CMK (cell line): ENCODE measurements around the gene ISCA2.
"Not testable (repeated sequence)": the region's sequence is repeated elsewhere in the genome, so short reads cannot be mapped to it uniquely, and the experiment has no call there.

Experiments used
- DNase-seq: peaks from one replicate; pipeline ENCODE4 v3.0.0-alpha.2; 2010; ENCODE audit warnings: low read depth

ISCA2 gene

GRCh38 chr14:74493343-74494261 lies at the start of gene ISCA2:
Gene ISCA2 (plus strand): TSS chr14:74493765. CDS start chr14:74493775, 10 bp downstream.
- DNase-seq = peak; percentile 94

- DNase-seq = no peak
Measured at GRCh38 chr14:74444866-74445265, 48.7 kb upstream of the ISCA2 start.

GRCh38 chr14:74454397-74454796 lies 39.2 kb upstream of the ISCA2 start:
- not testable (repeated sequence) for DNase-seq

GRCh38 chr14:74456684-74457564 lies 36.6 kb upstream of the ISCA2 start:
- no peak for DNase-seq

- DNase-seq = no peak
Measured at GRCh38 chr14:74457565-74457895, 36.0 kb upstream of the ISCA2 start.

- no peak for DNase-seq
Measured at GRCh38 chr14:74459289-74459946, 34.1 kb upstream of the ISCA2 start.

- no peak for DNase-seq
Measured at GRCh38 chr14:74459976-74460375, 33.6 kb upstream of the ISCA2 start.

- DNase-seq = no peak
Measured at GRCh38 chr14:74462993-74463392, 30.6 kb upstream of the ISCA2 start.

- no peak for DNase-seq
Measured at GRCh38 chr14:74463697-74464096, 29.9 kb upstream of the ISCA2 start.

- DNase-seq = no peak
Measured at GRCh38 chr14:74464785-74465184, 28.8 kb upstream of the ISCA2 start.

GRCh38 chr14:74465335-74465734 lies 28.2 kb upstream of the ISCA2 start:
- DNase-seq = no peak

GRCh38 chr14:74468513-74468912 lies 25.1 kb upstream of the ISCA2 start:
- DNase-seq = no peak

- DNase-seq = no peak
Measured at GRCh38 chr14:74469548-74470518, 23.7 kb upstream of the ISCA2 start.

GRCh38 chr14:74472601-74473000 lies 21.0 kb upstream of the ISCA2 start:
- no peak for DNase-seq

- DNase-seq = no peak
Measured at GRCh38 chr14:74474376-74474775, 19.2 kb upstream of the ISCA2 start.

GRCh38 chr14:74475678-74476077 lies 17.9 kb upstream of the ISCA2 start:
- DNase-seq = no peak

GRCh38 chr14:74476107-74476506 lies 17.5 kb upstream of the ISCA2 start:
- no peak for DNase-seq

GRCh38 chr14:74476607-74477006 lies 17.0 kb upstream of the ISCA2 start:
- no peak for DNase-seq

GRCh38 chr14:74478996-74479635 lies 14.4 kb upstream of the ISCA2 start:
- DNase-seq = no peak

GRCh38 chr14:74480046-74480445 lies 13.5 kb upstream of the ISCA2 start:
- DNase-seq = no peak

- DNase-seq = no peak
Measured at GRCh38 chr14:74482571-74482970, 11.0 kb upstream of the ISCA2 start.
